Adrenal gland (tissue), 5 donors: ENCODE measurements around the gene GOLGA8J.
"Not testable (repeated sequence)": the region's sequence is repeated elsewhere in the genome, so short reads cannot be mapped to it uniquely, and the experiment has no call there.

Experiments used
- POLR2A ChIP-seq, 2 donors: fragments of 450-650 bp; IDR thresholded peaks; one replicate each; pipeline ENCODE4 v1.6.1; 2017; ENCODE audit warnings: antibody characterized with exemption in 2 of 2, mild to moderate bottlenecking in 2 of 2, moderate library complexity in 1 of 2
- TF ChIP-seq, protein P1 (sequence below), 6 experiments: fragments of 450-650 bp in 4 of 6; fragments of 200-600 bp in 2 of 6; sonication (generic) in 1 of 6; IDR thresholded peaks; 1 replicate in 5 of 6; 2 replicates in 1 of 6; pipeline versions ENCODE4 v1.5.1 to v1.8.0; 2016 to 2021; ENCODE audit warnings: antibody characterized with exemption in 6 of 6, mild to moderate bottlenecking in 2 of 6, moderate library complexity in 1 of 6
- donor health status: DM: no; HTN: no; CAD: no.

DNA sequence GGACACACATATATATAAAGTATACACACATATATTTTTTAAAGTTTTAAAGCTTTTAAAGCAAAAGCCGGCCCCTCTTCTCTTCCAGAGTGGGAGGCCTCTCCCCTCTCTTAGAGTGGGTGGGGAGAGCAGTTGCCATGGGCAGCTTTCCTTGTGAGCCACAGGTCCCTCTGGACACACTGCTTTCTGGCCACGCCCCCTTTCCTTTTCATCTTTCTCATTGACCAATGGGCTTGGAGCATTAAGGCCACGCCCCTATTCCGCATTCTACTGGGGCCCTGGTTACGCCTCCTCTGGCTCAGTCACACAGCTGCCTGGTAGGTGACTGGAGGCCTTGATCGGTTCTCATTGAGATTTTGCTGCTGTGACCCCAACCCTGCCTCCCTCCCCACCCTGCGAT lies at the start of gene GOLGA8J:
- TF ChIP-seq, protein P1, sequence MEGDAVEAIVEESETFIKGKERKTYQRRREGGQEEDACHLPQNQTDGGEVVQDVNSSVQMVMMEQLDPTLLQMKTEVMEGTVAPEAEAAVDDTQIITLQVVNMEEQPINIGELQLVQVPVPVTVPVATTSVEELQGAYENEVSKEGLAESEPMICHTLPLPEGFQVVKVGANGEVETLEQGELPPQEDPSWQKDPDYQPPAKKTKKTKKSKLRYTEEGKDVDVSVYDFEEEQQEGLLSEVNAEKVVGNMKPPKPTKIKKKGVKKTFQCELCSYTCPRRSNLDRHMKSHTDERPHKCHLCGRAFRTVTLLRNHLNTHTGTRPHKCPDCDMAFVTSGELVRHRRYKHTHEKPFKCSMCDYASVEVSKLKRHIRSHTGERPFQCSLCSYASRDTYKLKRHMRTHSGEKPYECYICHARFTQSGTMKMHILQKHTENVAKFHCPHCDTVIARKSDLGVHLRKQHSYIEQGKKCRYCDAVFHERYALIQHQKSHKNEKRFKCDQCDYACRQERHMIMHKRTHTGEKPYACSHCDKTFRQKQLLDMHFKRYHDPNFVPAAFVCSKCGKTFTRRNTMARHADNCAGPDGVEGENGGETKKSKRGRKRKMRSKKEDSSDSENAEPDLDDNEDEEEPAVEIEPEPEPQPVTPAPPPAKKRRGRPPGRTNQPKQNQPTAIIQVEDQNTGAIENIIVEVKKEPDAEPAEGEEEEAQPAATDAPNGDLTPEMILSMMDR (IDR thresholded peaks at IDR 0.05): not testable (repeated sequence)
- not testable (repeated sequence) for TF ChIP-seq POLR2A (IDR thresholded peaks at IDR 0.05)
